MV-4-11 (cell line): Measurements from ENCODE around the gene CLSTN2.

Experiments used
- DNase-seq: peaks from one replicate; lab custom pipeline; 2025; lab: John Stamatoyannopoulos, UW

CLSTN2 gene

DNA sequence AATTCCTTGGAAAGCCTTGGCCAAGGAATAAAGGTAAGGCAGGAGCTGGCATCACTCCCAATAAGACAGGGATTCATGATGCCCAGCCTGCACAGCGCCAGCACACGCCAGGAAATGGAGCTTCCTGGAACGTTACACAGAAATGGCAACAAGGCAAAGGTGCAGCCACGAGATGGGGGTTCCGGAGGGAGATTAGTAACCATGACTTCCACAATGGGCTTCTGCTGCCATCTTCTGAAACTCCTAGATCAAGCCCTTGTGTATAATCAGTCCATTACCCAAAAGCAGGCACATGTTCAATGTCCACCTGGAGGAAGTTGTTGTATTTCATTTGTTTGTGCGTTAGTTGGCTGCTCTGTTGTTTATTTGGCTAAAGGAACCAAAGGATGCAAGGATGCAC, 611.7 kb downstream of the CLSTN2 start:
- DNase-seq, result no peak

DNA sequence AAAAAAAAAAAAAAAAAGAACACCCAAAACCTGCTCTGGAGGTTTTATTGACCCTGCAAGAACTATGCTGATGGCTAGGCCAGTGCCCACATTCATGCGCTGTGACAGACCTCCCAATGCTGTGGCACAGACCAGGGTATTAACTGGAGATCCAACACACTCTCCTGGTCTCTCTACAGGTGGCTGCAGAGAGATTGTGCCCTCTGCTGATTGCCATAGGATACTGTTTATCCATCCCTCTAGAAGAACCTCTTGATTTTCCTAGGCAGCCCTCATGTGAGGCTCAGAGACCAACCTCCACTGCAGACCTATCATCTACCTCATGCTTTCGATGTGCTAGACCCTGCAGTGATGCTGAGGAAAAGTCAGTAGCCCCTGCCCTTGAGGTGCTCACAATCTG, 617.4 kb downstream of the CLSTN2 start:
- no peak for DNase-seq

DNA sequence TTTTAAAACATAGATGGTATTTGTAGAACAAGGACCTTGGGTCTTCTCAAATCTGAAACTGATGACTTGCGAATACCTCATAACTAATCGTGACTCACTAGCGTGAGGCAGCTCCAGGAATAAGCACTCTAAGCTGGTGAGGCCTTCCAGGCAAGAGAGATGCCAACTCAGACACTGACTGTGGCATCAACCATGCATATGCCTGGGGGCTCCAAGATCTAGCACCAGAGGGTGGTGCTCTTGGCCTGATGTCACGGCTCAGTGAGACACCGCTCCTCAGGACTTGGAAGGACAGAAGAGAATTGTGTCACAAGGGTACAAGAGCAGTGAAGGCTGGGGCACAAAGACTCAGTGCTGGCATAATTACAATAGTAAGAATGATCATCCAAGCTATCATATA, 617.9 kb downstream of the CLSTN2 start:
- DNase-seq, result no peak

DNA sequence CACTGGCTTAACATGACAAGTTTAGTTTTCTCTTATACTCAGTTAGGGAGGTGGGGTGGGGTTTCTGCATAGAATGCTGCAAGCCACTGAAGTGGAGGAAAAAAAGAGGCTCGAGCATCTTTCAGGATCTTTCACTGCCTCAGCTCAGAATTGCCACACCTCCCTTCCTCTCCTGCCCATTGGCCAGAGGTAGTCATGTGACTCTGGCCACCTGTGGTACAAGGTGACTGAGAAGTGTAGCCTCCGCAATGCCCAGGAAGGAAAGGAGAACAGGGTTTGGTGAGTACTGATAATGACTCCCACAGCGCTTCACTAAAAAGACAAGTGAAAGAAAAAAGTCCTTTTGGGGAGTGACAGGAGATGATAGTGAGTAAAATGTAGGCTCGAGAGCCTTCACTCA, 618.6 kb downstream of the CLSTN2 start:
- no peak for DNase-seq

DNA sequence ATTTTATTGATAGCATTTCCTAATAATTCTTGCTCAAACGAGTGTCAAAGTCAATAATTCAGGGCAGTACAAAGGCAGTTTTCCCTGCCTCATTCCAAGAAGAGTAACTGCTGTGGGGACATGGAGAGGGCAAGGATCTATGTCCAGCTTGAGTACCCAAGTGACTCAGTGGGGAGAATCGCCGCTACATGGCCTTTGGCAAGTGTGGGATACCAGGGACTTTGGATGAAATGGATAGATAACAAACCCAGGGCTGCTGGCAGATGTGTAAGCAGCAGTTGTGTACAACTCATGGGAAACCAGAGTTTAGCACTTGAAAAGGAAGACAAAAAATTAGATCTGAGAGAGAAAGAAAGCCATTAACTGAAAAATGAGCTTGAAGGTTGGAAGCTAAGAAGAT, 620.7 kb downstream of the CLSTN2 start:
- no peak for DNase-seq

DNA sequence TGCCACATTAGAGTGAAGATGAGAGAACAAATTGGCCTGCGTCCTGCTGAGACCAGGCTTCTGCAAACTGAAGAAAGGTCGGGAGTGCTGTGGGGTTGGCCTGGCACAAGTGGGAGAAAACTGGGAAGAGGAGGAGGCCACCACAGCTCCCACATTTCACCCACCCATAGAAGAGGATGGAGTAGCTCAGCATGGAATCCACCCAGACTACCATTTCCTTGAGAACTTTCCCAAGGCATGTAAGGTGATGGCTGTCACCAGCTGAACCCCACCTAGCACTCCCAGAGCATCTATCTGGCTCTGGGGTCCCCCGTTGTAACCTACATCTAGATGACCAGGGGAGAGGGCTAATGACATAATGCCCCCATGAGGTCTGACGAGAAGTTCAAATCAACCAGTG, 622.5 kb downstream of the CLSTN2 start:
- DNase-seq, result no peak

DNA sequence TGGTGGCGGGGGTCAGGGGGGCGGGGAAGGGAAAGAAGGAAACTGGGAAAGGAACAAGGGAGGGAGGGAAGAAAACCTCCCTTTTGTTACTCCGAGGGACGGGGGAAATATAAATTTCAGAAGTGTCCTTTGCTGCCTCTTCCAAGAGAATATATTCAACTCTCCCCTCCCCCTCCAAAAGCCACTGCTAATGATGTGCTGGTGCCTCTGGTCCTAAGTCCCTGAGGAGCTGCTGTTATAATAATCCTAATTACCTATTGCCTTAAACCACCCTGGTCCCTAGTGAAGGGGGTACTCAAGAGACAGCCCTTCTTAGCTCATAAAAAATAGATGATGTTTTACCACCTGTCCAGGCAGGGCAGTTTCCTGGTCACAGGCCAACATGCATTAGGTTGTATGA, 624.6 kb downstream of the CLSTN2 start:
- DNase-seq, result no peak

DNA sequence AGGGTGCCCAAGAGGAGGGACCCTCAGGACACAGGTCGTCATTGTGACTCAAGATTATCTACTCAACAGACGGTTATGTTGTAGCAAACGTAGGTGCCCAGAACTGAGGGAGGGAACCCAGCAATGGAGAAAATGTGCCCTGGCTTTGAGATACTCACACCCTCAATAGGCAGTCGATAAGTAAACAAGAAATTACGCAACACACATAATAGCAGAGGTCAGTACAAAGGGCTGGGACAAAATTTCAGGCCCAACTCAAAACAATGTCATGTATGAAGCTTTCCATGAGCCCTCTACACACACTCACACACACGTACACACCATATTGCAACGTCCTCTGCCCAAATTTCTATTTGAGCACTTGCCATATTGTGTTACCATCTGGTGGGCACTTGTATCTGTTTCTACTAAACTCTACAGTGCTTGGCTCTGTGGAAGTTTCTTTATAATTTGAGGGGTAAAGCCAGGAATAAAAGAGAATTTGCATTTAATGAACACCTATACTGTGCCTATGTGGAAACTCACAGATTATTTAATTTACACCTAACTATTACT, 628.3 kb downstream of the CLSTN2 start:
- DNase-seq, result no peak

DNA sequence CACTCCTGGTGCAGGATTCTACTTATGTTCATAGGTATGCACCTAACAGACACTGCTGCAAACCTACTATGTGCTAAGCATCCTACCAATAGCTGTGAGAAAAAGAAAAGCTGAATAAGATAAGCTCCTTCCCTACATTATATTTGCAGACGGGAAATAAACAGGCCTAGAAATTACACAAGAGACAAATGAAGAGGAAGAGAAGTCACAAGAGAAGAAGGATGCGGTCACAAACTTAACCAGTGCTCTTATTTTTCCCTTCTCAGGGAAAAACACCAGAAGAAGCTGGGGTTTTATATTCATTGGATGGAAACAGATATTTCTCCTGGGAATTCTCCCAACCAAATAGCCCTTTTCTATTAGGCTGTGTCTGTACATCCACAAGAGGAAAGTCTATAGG, 633.1 kb downstream of the CLSTN2 start:
- no peak for DNase-seq

DNA sequence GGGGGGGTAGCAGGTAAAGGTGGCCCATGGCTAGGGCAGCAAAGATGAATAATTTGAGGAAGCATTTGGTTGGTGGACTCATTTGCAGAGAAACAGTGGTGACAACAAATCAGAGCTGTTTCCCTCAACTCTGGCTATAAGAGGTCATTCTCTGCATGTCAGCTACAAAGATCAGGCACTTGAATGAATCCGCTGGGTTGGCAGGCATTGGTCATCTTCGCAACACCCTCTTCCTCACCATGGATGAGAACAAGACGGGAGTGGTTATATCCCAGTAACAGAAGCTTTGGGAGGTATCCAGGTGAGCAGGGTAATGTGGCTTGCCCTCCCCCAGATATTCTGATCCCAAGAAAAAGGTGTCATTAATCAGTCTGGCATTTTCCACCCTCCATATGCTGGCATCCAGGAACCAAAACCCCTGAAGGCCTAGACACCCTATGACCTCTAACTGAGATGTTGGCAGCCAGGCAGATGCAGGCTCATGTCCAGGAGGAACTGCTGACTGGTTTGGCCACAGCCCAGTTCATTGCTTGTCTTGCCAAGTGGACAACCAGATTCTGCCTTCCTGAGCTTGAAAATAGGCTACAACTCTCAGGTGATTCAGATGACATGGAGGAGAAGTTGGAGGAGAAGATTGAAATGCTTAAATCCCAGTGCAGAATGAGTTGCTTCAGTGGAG, 634.0 kb downstream of the CLSTN2 start:
- no peak for DNase-seq

DNA sequence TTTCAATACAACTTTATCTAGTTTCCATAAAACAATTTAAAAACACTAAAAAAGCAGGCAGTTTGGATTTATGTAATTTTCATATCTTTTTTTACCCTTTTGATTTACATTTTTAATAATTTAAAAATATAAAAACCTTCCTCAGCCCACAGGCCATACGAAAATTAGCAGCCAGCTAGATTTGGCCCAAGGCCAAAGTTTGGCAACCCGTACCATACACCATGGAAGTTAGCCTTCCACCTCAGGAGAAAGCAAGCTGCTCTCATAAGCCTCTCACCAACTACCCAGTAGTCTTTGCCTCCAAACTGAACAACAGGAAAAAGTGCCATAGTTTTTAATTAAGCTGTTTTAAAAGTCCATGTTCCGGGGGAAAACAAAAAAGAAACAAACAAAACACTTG, 635.6 kb downstream of the CLSTN2 start:
- DNase-seq, result no peak

DNA sequence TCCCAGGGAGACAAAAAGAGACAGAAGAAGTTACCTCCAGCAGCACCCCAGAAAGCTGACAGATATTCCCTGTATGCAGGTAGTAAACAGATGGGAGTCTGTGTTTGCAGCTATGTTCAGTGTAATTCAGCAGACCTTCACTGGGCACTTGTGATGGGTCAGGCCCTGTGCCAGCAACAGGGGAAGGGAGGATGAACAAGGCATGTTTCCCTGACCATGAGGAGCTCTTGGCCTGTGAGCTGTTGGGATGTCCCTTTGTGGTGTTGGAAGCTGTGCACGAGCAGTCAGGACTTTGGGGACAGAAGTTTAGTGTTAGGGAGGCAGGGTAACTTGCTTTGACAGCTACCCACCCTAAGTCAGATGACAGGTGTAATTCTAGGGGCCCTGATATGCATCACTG, 636.9 kb downstream of the CLSTN2 start:
- DNase-seq, result no peak

DNA sequence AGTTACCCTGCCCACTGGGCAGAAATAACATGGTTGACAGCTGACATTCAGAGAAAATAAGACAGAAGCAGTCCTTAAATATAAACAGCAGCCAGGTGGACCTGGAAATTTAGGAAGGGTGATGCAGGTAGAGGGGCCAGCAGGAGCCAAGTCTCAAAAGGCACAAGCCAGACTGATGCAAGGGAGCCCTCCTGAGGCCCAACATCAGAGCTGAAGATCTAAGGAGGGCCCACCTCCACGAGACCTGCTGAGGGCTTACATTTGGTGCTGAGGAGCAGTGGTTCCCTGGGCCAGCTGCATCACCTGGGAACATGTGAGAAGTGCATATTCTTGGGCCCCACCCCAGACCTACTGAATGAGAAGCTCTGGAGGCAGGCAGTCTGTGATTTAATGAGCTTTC, 637.3 kb downstream of the CLSTN2 start:
- no peak for DNase-seq

DNA sequence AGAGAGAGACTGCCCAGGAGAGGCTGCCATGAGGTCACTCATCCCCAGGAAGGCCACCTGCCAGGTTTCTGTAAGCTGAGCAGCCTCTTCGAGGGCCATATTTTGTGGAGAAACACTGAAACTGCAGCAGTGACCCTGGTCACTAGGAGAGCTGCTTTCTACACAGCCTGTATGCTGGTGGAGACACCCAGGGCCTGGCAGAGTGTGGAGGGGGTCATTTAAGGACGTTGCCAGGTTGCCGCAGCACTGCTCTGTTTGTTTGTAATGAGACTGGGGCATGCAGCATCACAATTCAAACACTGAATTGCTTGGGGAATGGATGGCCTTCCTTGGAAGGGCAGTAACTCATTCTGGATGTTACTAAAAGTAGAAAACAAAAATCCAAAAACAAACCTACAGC, 638.0 kb downstream of the CLSTN2 start:
- DNase-seq, result no peak

DNA sequence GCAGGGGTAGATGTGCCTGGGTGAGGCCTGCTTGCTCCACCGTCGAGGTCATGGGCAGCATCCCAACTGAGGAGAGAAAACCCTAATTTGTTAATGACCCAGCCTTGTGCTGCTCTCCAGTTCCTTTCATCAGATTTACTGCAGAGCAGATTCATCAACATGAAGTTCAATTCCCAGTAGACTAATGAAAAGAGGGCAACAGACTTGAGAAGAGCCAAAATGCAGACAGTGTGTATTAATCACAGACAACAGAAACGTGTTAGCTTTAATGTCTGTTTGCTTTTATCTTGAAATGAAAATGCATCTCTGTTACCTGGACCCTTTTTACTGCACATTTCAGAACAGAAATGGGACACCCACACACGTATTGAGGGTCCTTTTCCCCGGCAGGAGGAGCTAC, 639.4 kb downstream of the CLSTN2 start:
- no peak for DNase-seq

DNA sequence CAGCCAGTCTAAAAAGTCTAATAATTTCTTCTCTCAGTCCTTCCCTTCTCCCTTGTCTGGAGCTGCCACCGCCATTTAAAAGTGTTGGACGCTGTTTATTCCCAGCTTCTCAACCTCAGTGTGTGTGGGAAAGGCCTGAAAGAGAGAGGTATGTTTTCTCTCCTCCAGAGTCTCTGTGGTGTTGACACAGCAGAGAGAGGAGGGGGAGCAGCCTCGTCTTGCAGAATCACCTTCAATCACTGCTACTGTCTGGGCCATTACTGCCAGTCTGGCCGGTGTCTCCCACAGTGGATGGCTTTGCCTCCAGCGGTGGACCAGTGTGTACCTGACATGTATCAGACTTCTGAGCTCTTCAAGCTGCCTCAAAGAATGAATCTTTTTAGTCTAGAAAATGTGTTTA, 641.5 kb downstream of the CLSTN2 start:
- DNase-seq, result no peak

DNA sequence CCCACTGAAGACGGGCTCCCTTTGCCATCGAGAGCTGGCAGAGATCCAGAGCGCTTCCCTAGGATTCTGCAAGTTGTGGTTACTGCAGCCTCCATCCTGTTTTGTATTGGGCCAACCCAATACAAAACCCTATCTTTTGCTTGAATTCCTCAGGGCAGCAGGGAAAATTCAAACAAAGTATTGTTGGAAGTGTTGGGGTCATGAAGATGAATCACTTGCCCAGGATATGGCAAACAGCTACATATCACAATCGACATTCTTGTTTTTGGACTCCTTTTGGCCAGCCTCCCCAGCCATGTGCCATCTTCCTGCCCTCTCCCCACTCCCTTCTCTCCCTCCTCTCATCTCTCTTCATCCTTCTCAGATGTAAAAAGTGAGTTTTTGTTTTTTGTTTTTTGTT, 642.9 kb downstream of the CLSTN2 start:
- DNase-seq, result no peak

DNA sequence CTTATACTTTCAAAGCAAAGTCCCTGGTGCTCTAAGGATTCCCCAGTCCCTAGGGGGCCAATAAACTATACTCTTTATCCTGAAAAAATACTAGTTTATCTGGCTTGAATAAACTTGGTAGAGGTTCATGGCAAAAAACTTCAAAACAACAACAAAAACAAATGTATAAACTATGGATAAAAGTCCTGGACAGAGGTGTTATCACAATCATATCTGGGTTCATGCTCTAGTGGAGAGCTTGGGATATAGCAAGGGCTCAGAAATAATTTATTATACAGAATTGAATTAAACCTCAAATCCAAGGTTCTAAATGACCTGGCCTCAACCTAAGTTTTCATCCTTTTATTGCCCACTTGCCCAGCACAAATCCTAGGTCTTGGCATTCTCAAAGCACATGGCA, 644.3 kb downstream of the CLSTN2 start:
- DNase-seq, result no peak

DNA sequence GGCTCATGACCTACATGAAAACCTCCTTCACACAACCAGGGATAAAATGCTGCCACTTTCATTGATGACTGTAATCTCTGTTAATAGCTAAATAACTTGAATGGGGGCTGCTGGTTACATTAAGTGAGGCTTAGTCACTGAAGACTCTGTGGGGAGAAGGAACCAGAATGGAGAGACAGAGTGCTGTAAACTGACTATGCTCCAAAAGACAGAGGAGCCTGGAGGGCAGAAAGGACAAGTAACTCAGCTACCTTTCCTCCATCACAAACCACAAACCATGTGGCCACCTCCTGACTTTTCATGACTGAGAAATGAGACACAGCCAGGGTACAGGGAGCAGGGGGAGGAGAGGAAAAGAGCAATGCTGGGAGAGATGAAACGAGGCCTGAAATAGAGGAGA, 645.8 kb downstream of the CLSTN2 start:
- no peak for DNase-seq

DNA sequence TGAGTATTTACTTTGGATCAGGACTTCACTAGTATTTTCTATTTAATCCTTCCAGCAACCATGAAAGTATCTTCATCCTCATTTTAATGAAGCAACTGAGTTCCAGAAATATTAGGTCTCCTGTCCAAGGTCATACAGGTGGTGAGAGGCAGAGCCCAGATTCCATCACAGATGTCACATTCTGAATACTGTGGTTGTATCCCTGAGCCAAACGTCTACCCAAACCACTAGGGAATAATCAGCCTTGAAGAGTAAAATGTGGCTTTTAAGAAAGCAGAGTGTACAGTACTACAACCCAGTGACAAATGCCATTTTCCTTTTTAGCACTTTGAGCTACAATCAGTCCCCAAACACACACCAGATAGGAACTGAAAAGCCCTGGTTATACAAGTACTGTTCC, 649.6 kb downstream of the CLSTN2 start:
- no peak for DNase-seq

DNA sequence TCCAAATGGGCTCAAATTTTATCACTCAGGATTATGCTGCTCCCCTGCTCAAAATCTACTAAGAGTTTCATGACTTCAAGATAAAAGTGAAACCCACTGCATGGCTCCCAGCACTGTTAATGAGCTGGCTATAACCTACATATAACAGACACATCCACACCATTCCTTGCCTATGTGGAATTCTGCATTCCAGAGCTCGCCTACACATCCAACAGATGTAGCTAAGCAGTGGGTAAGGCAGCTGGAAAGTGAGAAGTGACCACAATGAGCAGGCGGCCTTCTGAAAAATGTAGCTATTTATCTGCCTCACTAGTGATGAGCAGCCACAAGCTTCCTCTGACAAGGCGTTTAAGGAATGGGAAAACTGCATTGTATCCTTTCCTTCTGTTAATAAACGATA, 650.8 kb downstream of the CLSTN2 start:
- DNase-seq, result no peak

DNA sequence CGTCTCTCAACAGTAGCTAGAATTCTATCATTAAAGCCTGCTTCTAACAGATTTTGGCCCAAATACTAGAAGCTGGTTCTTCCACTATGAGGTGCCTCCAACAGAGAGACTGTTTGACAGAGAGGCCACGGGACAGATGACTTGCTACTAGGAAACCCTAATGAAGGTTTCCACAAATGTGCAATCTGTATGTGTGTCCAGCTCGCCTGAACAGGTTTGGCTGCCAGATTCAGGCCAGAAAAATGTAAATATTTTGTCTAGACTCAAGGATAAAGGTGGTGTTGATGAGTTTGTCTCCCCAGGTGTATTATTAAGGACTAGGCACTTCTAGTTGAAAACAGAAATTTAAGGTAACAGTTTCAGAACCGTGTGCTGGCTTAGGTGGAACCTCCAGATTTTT, 651.3 kb downstream of the CLSTN2 start:
- no peak for DNase-seq

DNA sequence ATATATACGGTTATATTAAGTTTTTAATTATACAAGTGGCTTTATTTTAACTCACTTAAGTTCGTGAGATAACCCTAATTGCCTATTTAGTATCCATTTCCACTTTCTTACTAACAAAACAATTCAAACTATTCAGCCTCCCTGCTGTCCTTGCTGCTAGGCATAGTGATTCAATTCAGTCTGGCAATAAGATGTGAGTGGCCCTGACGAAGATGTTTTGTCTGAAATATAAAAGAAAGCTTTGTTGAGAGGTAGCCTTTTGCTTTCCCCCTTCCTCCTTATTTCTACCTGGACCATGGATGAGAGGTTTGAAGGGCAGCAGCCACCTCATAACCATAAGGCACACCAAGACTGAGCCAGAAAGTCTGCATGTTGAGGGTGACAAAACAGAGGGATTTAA, 653.6 kb downstream of the CLSTN2 start:
- no peak for DNase-seq

DNA sequence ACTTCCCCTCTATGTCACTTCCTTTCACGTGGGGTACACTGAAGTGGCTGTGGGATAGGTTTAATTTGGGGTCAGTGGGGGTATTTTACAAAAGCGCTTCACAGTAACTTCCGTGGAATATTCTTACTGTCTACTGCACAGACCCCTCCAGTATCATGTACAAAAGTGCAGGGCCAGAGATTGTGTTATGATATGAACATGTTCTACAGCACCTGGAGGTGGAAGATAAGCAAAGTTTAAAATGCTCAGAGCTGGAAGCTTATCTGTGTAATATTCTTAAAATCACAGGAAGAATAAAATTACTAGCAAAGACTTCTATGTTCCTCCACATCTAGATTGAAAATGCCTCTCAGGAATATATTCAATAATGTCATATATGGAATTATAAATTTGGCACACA, 658.8 kb downstream of the CLSTN2 start:
- DNase-seq, result no peak

DNA sequence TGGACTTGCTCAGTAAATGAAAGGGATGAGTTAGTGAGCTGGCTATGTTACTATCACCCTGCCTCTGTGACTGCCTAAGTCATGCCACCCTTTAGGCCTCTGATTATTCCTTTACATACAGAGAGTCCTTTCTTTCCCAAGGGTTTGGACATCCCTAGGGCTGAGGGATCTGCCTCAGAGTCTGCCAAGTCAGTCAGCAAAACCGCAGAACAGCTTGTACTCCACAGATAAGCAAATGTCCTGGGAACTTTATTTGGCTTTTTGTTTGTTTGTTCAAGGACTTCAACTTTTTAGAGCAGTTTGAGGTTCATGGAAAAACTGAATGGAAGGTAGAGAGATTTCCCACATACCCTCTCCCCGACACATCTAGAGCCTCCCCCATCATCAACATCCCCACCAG, 660.3 kb downstream of the CLSTN2 start:
- DNase-seq, result no peak
